ENCODE results near the gene ERC2. TPM values are rescaled to one million over a fixed set of nuclear protein-coding genes. Genes with fewer than 3 reads are reported as not detected.

The ERC2 gene
- total RNA-seq, 1 donor from 2014 or later: 6.2 TPM

- no peak for DNase-seq (ENCODE audit: low read depth)
Observed at GRCh38 chr3:55935241-55935640, 533.0 kb downstream of the ERC2 start.

- DNase-seq (ENCODE audit: low read depth): no peak
Observed at GRCh38 chr3:55934771-55935170, 533.5 kb downstream of the ERC2 start.

GRCh38 chr3:55929154-55929869 is 539.0 kb downstream of the ERC2 start:
- DNase-seq (ENCODE audit: low read depth): no peak

GRCh38 chr3:55923626-55924025 is 544.6 kb downstream of the ERC2 start:
- no peak for DNase-seq (ENCODE audit: low read depth)

GRCh38 chr3:55923207-55923606 is 545.1 kb downstream of the ERC2 start:
- DNase-seq (ENCODE audit: low read depth): peak; percentile 19

- no peak for DNase-seq (ENCODE audit: low read depth)
Observed at GRCh38 chr3:55912880-55913279, 555.4 kb downstream of the ERC2 start.

GRCh38 chr3:55911266-55911665 is 557.0 kb downstream of the ERC2 start:
- DNase-seq (ENCODE audit: low read depth): no peak

- DNase-seq (ENCODE audit: low read depth): no peak
Observed at GRCh38 chr3:55910543-55910942, 557.7 kb downstream of the ERC2 start.

- no peak for DNase-seq (ENCODE audit: low read depth)
Observed at GRCh38 chr3:55909373-55909772, 558.9 kb downstream of the ERC2 start.

- DNase-seq (ENCODE audit: low read depth): no peak
Observed at GRCh38 chr3:55907616-55908015, 560.7 kb downstream of the ERC2 start.

- DNase-seq (ENCODE audit: low read depth): peak; percentile 21
Observed at GRCh38 chr3:55906896-55907295, 561.4 kb downstream of the ERC2 start.

GRCh38 chr3:55904716-55905115 is 563.6 kb downstream of the ERC2 start:
- peak; percentile 57 for DNase-seq (ENCODE audit: low read depth)

GRCh38 chr3:55903680-55904079 is 564.6 kb downstream of the ERC2 start:
- DNase-seq (ENCODE audit: low read depth): no peak

- DNase-seq (ENCODE audit: low read depth): no peak
Observed at GRCh38 chr3:55902221-55902900, 565.9 kb downstream of the ERC2 start.

- DNase-seq (ENCODE audit: low read depth): no peak
Observed at GRCh38 chr3:55899887-55900286, 568.4 kb downstream of the ERC2 start.

GRCh38 chr3:55897573-55898224 is 570.6 kb downstream of the ERC2 start:
- DNase-seq (ENCODE audit: low read depth): no peak

- DNase-seq (ENCODE audit: low read depth): no peak
Observed at GRCh38 chr3:55895897-55896566, 572.2 kb downstream of the ERC2 start.

GRCh38 chr3:55894605-55895004 is 573.7 kb downstream of the ERC2 start:
- no peak for DNase-seq (ENCODE audit: low read depth)

- DNase-seq (ENCODE audit: low read depth): no peak
Observed at GRCh38 chr3:55893045-55893664, 575.1 kb downstream of the ERC2 start.

- DNase-seq (ENCODE audit: low read depth): no peak
Observed at GRCh38 chr3:55891106-55891505, 577.2 kb downstream of the ERC2 start.

GRCh38 chr3:55888282-55888885 is 579.9 kb downstream of the ERC2 start:
- no peak for DNase-seq (ENCODE audit: low read depth)

GRCh38 chr3:55885721-55886120 is 582.5 kb downstream of the ERC2 start:
- peak; percentile 88 for DNase-seq (ENCODE audit: low read depth)
